T-helper 9 cell (primary cell): ENCODE data around the gene HECW1.
"Not testable (repeated sequence)": the region's sequence is repeated elsewhere in the genome, so short reads cannot be mapped to it uniquely, and the experiment has no call there.

ENCODE experiments used
- DNase-seq: peaks from one replicate; pipeline ENCODE4 v3.0.0-alpha.2; 2020

The HECW1 gene

DNA sequence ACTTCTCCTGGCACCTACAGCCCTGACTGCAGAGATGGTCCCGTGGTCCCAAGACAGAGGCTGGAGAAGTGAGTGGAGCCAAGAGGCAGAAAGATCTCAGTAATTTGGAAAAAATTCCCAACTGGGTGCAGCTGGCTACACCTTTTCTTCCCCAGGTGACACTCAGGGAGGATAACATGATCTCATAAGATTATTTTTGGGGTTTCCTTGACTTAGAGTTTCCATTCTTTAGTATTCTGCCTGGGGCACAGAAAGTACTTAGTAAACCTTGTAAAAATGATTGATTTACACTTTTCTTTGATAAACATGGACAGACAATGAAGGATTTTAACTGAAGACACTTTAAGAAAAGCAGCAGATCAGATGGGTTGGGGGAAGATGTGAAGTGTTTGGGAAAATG, 38.6 kb downstream of the HECW1 start:
- no peak for DNase-seq

DNA sequence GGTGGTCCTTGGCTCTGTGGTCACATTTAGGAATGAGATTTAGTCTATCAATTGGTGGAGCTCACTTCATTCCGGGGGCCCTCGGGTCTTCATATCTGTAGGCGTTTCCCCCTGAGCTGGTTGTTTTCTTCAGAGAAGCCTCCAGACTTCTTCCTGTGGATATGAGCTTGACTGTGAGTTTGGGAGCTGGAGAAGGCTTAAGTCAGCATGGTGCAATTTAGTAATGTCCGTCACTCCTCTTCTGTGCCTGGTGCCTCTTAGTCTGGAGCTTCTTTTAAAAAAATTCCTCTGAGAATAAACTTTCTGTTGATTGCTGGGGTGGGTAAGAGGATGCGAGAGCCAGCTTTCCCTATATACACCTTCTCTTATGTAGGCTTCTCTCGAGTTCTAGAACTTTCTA, 40.2 kb downstream of the HECW1 start:
- DNase-seq, result no peak

DNA sequence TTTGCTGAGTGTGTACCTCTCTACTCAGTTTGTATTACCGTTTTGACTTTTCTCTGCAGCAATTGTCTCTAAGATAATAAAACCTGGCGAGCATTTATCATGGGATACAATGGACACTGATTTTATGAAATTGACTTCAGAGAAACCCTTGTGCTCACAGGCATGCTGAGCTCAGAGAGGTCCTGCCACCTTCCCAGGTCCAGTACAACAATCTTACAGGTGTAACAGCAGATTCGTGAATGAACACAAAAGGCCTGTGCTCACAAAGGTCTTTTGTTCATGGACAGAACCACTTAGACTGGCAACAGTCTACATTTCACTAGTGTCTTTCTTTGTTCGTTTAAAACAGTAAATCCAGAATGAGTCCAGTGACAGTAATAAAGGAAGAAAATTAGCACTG, 43.2 kb downstream of the HECW1 start:
- no peak for DNase-seq

DNA sequence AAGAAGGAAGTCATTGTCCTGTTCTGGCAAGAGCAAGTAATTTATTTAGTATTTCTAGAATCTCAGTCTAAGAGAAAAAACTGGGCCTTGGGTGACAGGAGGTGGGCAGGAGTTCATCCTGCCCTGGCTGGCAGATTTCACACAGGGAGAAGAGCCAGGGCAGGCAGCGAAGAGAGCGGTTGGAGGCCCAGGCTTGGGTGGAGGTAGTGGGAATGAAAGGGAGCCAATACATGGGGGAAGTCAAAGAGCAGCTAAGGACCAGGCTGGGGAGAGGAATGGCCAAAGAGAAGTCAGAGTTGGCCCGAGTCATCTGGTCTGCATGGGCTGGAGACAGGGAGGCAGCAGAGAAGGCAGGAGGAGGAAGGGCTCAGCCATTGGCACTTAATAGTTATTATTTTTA, 51.4 kb downstream of the HECW1 start:
- DNase-seq, result no peak

DNA sequence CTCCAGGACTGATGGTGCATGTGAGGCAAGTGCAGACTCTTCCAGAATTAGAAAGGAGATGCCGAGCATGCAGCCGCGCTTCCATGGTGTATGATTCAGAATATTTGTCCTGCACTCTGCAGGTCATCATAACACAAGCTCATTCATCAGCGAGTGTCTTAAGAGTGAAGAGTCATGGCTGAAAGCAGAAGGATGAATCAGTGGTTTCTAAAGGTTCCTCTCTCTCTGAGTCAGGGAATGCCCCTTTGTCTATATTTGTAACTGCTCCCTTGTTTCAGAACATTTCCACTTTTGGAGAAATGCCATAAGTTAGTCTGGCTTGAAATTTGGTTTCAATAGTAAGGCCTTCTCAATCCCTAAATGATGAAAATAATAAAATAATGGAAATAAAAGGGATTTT, 52.3 kb downstream of the HECW1 start:
- DNase-seq, result no peak

GRCh38 chr7:43166686-43167085, 54.2 kb downstream of the HECW1 start:
- DNase-seq, result no peak

DNA sequence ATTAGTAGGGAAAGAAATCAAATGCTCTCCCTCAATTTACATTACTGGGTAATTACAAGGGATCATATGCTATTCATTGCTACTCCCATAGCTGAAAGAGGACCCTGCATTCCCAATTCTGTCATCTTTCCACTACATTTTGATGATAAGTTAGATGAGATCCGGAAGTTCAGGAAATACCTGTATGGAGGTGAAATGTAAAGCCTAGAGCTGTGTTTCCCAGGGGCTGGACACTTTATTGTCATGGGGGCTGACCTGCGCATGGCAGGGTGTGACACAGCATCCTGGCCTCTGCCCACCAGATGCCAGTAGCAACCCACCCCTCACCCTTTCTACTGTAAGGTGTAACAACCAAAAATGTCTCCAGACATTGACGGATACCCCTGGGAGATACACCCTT, 56.6 kb downstream of the HECW1 start:
- no peak for DNase-seq

DNA sequence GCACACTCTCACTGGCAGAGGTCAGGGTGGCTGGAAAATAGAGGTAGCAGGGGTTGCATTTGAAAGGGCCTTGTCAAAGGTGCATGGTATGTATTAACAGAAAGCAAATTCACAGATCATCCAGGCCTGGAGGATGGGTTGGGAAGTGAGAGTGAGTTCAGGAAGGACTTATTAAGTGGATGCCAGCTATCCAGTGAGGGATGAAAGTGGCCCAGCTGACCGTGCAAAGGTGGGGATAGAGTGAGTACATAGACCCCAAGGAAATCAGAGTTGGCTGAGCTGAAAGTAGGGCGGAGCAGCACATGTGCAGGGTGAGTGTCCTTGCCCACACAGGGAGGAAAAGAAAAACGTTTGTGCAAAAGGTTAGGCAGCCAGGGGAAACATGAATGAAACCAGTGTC, 58.1 kb downstream of the HECW1 start:
- DNase-seq, result no peak

DNA sequence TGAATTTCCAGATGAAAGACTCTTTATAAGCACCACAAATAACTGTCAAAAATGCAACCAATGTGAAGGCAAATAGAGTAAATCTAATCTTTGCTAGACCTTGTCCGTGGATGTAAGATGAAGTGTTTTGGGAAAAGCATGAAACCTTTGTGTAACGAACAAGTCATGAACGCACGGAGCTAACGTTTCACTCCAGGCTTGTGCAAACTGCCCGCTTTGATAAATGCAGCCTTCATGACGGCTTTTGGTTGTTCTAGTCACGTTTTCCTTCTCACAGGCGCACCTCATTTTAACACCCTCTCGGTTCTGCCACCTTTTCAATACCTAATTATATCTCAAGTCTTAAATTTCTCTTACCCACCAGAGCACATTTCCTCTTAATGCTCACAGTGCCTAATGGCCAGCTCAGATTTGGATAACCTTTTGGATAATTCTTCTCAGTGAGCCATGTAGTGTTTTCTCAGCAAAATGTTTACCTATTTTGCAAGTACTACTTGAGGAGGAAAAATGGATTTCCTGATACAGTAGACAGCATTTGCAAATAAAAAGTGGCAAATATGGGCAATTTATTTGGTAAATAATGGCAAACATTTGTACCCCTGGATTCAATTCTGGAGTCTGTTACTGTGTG, 63.2 kb downstream of the HECW1 start:
- no peak for DNase-seq

- DNase-seq, result no peak
Observed at GRCh38 chr7:43179393-43179792, 66.9 kb downstream of the HECW1 start.

GRCh38 chr7:43192806-43193460, 80.5 kb downstream of the HECW1 start:
- no peak for DNase-seq

- DNase-seq, result no peak
Observed at GRCh38 chr7:43193893-43194292, 81.4 kb downstream of the HECW1 start.

DNA sequence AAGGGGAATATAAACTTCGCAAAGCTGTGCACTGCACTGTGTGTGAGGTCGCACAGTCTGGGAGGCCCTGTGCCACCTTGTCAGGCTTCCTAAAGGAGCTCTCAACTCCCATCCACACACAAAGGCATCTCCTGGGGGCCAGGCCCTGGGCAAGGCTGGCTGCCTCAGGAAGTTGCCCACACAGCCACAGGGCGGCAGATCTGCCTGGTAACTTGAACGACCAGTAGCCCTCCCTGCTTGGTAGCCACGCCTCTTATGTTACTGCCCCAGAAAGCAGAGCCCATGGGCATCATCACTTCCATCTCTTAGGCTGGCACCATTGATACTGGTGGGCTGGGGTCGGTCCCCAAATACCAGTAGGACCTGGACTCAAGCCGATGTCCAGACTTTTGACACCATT, 82.8 kb downstream of the HECW1 start:
- no peak for DNase-seq

DNA sequence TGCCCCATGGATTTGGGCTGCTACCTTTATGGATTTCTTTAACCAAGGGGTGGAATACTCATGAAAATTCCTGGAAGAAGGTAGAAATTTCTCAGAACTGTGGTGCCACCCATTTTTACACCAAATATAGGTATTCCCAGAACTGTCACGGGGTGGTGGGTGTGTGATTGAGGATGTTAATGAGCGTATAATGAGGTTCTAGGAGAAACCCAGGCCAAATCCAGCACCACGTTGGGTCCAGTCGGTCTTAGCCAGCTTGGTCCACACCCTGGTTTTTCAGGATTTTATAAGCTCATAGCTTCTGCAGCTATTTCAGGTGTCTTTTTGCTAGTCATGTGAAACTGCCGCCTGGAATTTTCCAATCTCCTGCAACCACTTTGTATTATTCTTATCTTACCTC, 83.3 kb downstream of the HECW1 start:
- DNase-seq, result no peak

DNA sequence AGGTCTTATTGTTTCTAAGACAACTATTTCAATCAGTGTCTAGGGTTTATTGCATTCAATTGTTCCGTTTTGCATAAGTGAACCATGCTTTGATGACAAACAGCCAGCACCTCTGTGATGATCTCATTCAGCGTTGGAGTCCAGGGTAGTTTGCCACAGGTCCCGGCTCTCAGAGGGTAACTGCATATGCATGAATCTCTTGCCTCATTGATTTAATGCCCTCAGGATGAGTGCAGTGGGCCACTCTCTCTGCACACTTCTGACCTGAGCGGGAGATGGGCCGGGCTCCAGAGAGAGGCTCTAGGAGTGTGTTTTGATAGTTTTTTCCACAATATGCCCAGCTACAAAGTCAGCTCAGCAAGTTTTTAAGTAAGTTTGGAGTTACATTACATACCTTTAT, 83.9 kb downstream of the HECW1 start:
- no peak for DNase-seq

GRCh38 chr7:43198016-43198415, 85.6 kb downstream of the HECW1 start:
- no peak for DNase-seq

- DNase-seq, result no peak
Observed at GRCh38 chr7:43198599-43199090, 86.2 kb downstream of the HECW1 start.

DNA sequence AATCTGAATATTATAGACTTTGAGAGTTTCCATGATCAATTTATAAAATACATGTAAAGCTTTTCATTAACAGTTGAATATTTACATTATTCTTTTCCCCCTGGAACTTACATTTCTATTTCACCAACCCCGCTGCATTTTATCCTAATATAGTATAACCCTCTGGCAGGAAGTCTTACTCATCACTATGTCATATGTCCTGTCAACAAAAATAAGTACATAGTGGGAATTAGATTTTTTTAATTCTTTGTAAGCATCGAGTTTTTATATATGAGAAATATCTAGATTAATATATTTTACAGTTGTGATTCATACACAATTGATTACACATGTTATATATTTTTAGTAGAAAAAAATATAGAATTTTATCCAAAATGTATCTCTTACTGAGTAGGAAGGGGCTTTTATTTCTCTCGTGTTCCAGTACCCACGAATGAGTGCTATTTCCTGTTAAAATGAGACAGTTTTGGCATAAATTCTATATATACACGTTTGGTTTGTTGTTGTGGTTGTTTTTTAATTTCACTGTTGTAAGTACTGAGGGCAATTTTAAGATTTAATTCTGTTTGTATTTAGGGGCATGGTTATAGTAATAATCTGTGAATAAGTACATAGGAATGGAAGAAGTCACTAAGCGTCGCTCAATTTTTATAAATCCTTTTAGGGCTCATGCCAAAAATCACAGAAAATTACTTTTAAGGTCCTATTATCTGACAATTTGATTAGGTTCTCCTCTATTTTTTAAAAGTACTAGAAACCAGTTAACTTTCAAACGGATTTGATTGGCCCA, 87.1 kb downstream of the HECW1 start:
- no peak for DNase-seq

DNA sequence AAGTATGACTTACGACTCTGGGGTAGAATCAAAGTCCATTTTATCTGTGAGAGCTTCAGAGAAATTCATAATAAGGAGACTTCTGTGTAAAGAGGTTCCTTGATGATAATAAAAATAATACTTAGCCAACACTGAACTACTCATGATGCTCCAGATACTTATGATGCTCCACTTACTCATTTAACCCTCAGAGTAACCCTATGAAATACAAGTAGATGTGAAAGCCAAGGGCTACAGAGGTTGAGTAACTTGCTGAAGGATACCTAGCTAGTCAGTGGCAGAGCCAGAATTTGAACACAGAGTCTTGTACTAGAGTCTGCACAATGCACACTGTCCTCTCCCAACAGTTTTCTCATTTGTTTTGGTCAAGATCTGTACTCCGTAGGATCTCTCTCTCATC, 89.5 kb downstream of the HECW1 start:
- no peak for DNase-seq

GRCh38 chr7:43204081-43204480, 91.6 kb downstream of the HECW1 start:
- DNase-seq, result no peak

GRCh38 chr7:43205171-43205795, 92.8 kb downstream of the HECW1 start:
- DNase-seq, result no peak

GRCh38 chr7:43208242-43208641, 95.8 kb downstream of the HECW1 start:
- no peak for DNase-seq

GRCh38 chr7:43210539-43210938, 98.1 kb downstream of the HECW1 start:
- DNase-seq, result not testable (repeated sequence)

GRCh38 chr7:43211286-43211685, 98.8 kb downstream of the HECW1 start:
- no peak for DNase-seq
